ENCODE measurements around the gene MCCC1.
A peak's percentile ranks its signal among the peaks of the same experiment; 100 is the strongest.
"Not testable (repeated sequence)": the region's sequence is repeated elsewhere in the genome, so short reads cannot be mapped to it uniquely, and the experiment has no call there.

MCCC1 gene

GRCh38 chr3:183099026-183099837 is at the start of gene MCCC1:
Gene MCCC1 (minus strand): TSS chr3:183099496. CDS start chr3:183099440, 56 bp downstream.
- peak; percentile 98 for DNase-seq

GRCh38 chr3:183148056-183148455 is 48.8 kb upstream of the MCCC1 start:
- no peak for DNase-seq

GRCh38 chr3:183144363-183144762 is 45.1 kb upstream of the MCCC1 start:
- no peak for DNase-seq

- no peak for DNase-seq
Measured at GRCh38 chr3:183142199-183142598, 42.9 kb upstream of the MCCC1 start.

GRCh38 chr3:183134844-183135243 is 35.5 kb upstream of the MCCC1 start:
- DNase-seq = no peak

- DNase-seq = no peak
Measured at GRCh38 chr3:183132409-183132808, 33.1 kb upstream of the MCCC1 start.

- no peak for DNase-seq
Measured at GRCh38 chr3:183131735-183132134, 32.4 kb upstream of the MCCC1 start.

- DNase-seq = no peak
Measured at GRCh38 chr3:183131186-183131725, 32.0 kb upstream of the MCCC1 start.

GRCh38 chr3:183129243-183129642 is 29.9 kb upstream of the MCCC1 start:
- no peak for DNase-seq

GRCh38 chr3:183128709-183129108 is 29.4 kb upstream of the MCCC1 start:
- DNase-seq = no peak

GRCh38 chr3:183123891-183124290 is 24.6 kb upstream of the MCCC1 start:
- no peak for DNase-seq

- peak; percentile 37 for DNase-seq
Measured at GRCh38 chr3:183122257-183122932, 23.1 kb upstream of the MCCC1 start.

GRCh38 chr3:183120538-183121215 is 21.4 kb upstream of the MCCC1 start:
- no peak for DNase-seq

GRCh38 chr3:183117056-183117455 is 17.8 kb upstream of the MCCC1 start:
- DNase-seq = no peak

GRCh38 chr3:183116025-183116614 is 16.8 kb upstream of the MCCC1 start:
- peak; percentile 96 for DNase-seq

GRCh38 chr3:183114384-183115178 is 15.3 kb upstream of the MCCC1 start:
- DNase-seq = no peak

GRCh38 chr3:183109847-183110246 is 10.6 kb upstream of the MCCC1 start:
- not testable (repeated sequence) for DNase-seq

- DNase-seq = no peak
Measured at GRCh38 chr3:183108470-183108869, 9.2 kb upstream of the MCCC1 start.

GRCh38 chr3:183108001-183108449 is 8.7 kb upstream of the MCCC1 start:
- DNase-seq = no peak

GRCh38 chr3:183107372-183107771 is 8.1 kb upstream of the MCCC1 start:
- not testable (repeated sequence) for DNase-seq

- no peak for DNase-seq
Measured at GRCh38 chr3:183106635-183107034, 7.3 kb upstream of the MCCC1 start.

- DNase-seq = not testable (repeated sequence)
Measured at GRCh38 chr3:183103950-183104349, 4.7 kb upstream of the MCCC1 start.
